H9 (cell line): Measurements from ENCODE around the gene GAPDH. TPM values are rescaled to one million over a fixed set of nuclear protein-coding genes. Genes with fewer than 3 reads are reported as not detected.

Experiments used
- DNase-seq: peaks from one replicate; pipeline ENCODE4 v3.0.0-alpha.2; 2017
- H2AFZ ChIP-seq: one replicate; pipeline ENCODE4 v1.6.1; 2013; ENCODE audit warnings: mild to moderate bottlenecking, low read length, control low read depth, moderate library complexity
- H2AK5ac ChIP-seq: 2 replicates; pipeline ENCODE4 v1.6.1; 2013; ENCODE audit warnings: low read length, control low read depth, mixed read lengths; ENCODE audit not compliant: insufficient read length
- H2BK120ac ChIP-seq: one replicate; pipeline ENCODE4 v1.6.1; 2013; ENCODE audit warnings: low read depth, mild to moderate bottlenecking, low read length, control low read depth, inconsistent platforms; ENCODE audit not compliant: poor library complexity, severe bottlenecking
- H2BK12ac ChIP-seq: 2 replicates; pipeline ENCODE4 v1.6.1; 2013; ENCODE audit warnings: low read length, control low read depth, mixed read lengths, low read depth; ENCODE audit not compliant: insufficient read length
- H2BK15ac ChIP-seq: 2 replicates; pipeline ENCODE4 v1.6.1; 2013; ENCODE audit warnings: low read depth, low read length, control low read depth
- H2BK20ac ChIP-seq: one replicate; pipeline ENCODE4 v1.6.1; 2013; ENCODE audit warnings: low read depth, mild to moderate bottlenecking, low read length, control low read depth, inconsistent platforms; ENCODE audit not compliant: poor library complexity, severe bottlenecking
- H2BK5ac ChIP-seq: 2 replicates; pipeline ENCODE4 v1.6.1; 2013; ENCODE audit warnings: low read length, control low read depth, mixed read lengths; ENCODE audit not compliant: insufficient read length
- H3K14ac ChIP-seq: 2 replicates; pipeline ENCODE4 v1.6.1; 2013; ENCODE audit warnings: low read length, control low read depth; ENCODE audit not compliant: insufficient read depth
- H3K18ac ChIP-seq: 2 replicates; pipeline ENCODE4 v1.6.1; 2013; ENCODE audit warnings: low read depth, mild to moderate bottlenecking, mixed read lengths, low read length, control low read depth; ENCODE audit not compliant: insufficient read length
- H3K23ac ChIP-seq: 2 replicates; pipeline ENCODE4 v1.6.1; 2013; ENCODE audit warnings: low read length, control low read depth, mixed read lengths, low read depth; ENCODE audit not compliant: insufficient read length
- H3K23me2 ChIP-seq: 2 replicates; pipeline ENCODE4 v1.6.1; 2013; ENCODE audit warnings: low read depth, mild to moderate bottlenecking, mixed read lengths, low read length, control low read depth; ENCODE audit not compliant: insufficient read length, poor library complexity, severe bottlenecking
- H3K27ac ChIP-seq: 2 replicates; pipeline ENCODE4 v1.5.1; 2013; ENCODE audit warnings: low read length, control low read depth, mixed read lengths, low read depth; ENCODE audit not compliant: insufficient read length
- H3K27me3 ChIP-seq: 2 replicates; pipeline ENCODE4 v1.6.1; 2013; ENCODE audit warnings: low read length, control low read depth, inconsistent platforms; ENCODE audit not compliant: insufficient read depth
- H3K4ac ChIP-seq: 2 replicates; pipeline ENCODE4 v1.6.1; 2013; ENCODE audit warnings: low read depth, mild to moderate bottlenecking, control low read depth, inconsistent platforms, low read length, moderate library complexity
- H3K4me1 ChIP-seq: 2 replicates; pipeline ENCODE4 v1.6.1; 2013; ENCODE audit warnings: low read length, control low read depth, inconsistent platforms; ENCODE audit not compliant: insufficient read depth
- H3K4me2 ChIP-seq: 2 replicates; pipeline ENCODE4 v1.6.1; 2013; ENCODE audit warnings: low read length, control low read depth, mixed read lengths; ENCODE audit not compliant: insufficient read length, insufficient read depth
- H3K56ac ChIP-seq: 2 replicates; pipeline ENCODE4 v1.6.1; 2013; ENCODE audit warnings: low read depth, mild to moderate bottlenecking, mixed read lengths, low read length, control low read depth; ENCODE audit not compliant: insufficient read length
- H3K79me1 ChIP-seq: 2 replicates; pipeline ENCODE4 v1.6.1; 2013; ENCODE audit warnings: low read depth, mild to moderate bottlenecking, moderate library complexity, low read length, control low read depth, inconsistent platforms; ENCODE audit not compliant: insufficient read depth, poor library complexity, severe bottlenecking
- H3K79me2 ChIP-seq: 2 replicates; pipeline ENCODE4 v1.6.1; 2013; ENCODE audit warnings: low read length, control low read depth, inconsistent platforms; ENCODE audit not compliant: insufficient read depth
- H3K9ac ChIP-seq: 2 replicates; pipeline ENCODE4 v1.6.1; 2013; ENCODE audit warnings: low read length, control low read depth, mixed read lengths; ENCODE audit not compliant: insufficient read length; ENCODE audit errors: extremely low read depth
- H3K9me3 ChIP-seq: one replicate; pipeline ENCODE4 v1.6.1; 2013; ENCODE audit warnings: low read depth, low read length, inconsistent platforms; ENCODE audit not compliant: control insufficient read depth
- H3T11ph ChIP-seq: one replicate; pipeline ENCODE4 v1.6.1; 2013; ENCODE audit warnings: mild to moderate bottlenecking, low read length, control low read depth, inconsistent platforms
- H4K20me1 ChIP-seq: one replicate; pipeline ENCODE4 v1.6.1; 2013; ENCODE audit not compliant: control insufficient read depth, insufficient read length, insufficient read depth
- H4K5ac ChIP-seq: 2 replicates; pipeline ENCODE4 v1.6.1; 2013; ENCODE audit warnings: low read depth, mild to moderate bottlenecking, mixed read lengths, low read length, control low read depth; ENCODE audit not compliant: insufficient read length
- H4K8ac ChIP-seq: replicated peaks from 2 replicates; pipeline ENCODE4 v1.6.1; 2013; ENCODE audit warnings: low read length, control low read depth, mixed read lengths, low read depth; ENCODE audit not compliant: insufficient read length
- H4K91ac ChIP-seq: 2 replicates; pipeline ENCODE4 v1.6.1; 2013; ENCODE audit warnings: low read depth, mild to moderate bottlenecking, moderate library complexity, mixed read lengths, low read length, control low read depth; ENCODE audit not compliant: insufficient read length
- H3K27ac Mint-ChIP-seq, 3 experiments: 2 replicates in 2 of 3; 3 replicates in 1 of 3; pipeline ENCODE4 v1.8.0; 2020 to 2021; ENCODE audit warnings: mixed read lengths in 3 of 3, mild to moderate bottlenecking in 1 of 3, moderate library complexity in 1 of 3
- H3K27me3 Mint-ChIP-seq: 2 replicates; pipeline ENCODE4 v1.8.0; 2021; ENCODE audit warnings: low read depth, mild to moderate bottlenecking, moderate library complexity, mixed read lengths
- H3K36me3 Mint-ChIP-seq, 3 experiments: 2 replicates in 2 of 3; 3 replicates in 1 of 3; pipeline ENCODE4 v1.8.0; 2020 to 2021; ENCODE audit warnings: low read depth in 3 of 3, mixed read lengths in 3 of 3; ENCODE audit not compliant: insufficient read depth in 1 of 3
- H3K4me1 Mint-ChIP-seq, 2 experiments: 2 replicates each; pipeline ENCODE4 v1.8.0; 2020; ENCODE audit warnings: mixed read lengths in 2 of 2
- H3K4me3 Mint-ChIP-seq, 2 experiments: 2 replicates in 1 of 2; 3 replicates in 1 of 2; pipeline ENCODE4 v1.8.0; 2020 to 2021; ENCODE audit warnings: mild to moderate bottlenecking in 2 of 2, mixed read lengths in 2 of 2, moderate library complexity in 1 of 2
- H3K9me3 Mint-ChIP-seq, 2 experiments: 2 replicates in 1 of 2; 3 replicates in 1 of 2; pipeline ENCODE4 v1.8.0; 2020; ENCODE audit warnings: mild to moderate bottlenecking in 2 of 2, mixed read lengths in 2 of 2, moderate library complexity in 1 of 2
- WGBS: extraction: QIAGEN DNeasy Blood & Tissue Kit; methylation state at CpG from one replicate; pipeline ENCODE4 v1.1.7; 2013; ENCODE audit warnings: missing lambda C conversion rate, low lambda C conversion rate, mixed read lengths; ENCODE audit not compliant: insufficient read length; ENCODE audit errors: extremely low coverage; 5-methylcytosine and 5-hydroxymethylcytosine counted together
- long read RNA-seq: library from polyadenylated mRNA; unstranded; transcript quantifications from one replicate; pipeline ENCODE4 v2.0.0, GENCODE V29; 2020
- total RNA-seq: library from RNA; stranded (reverse); gene quantifications from 2 replicates; pipeline ENCODE4 v1.2.1, GENCODE V29; 2021
- TF ChIP-seq, protein P1 (sequence below): fragments of 200-600 bp; sonication (generic); conservative IDR thresholded peaks from 3 replicates; pipeline ENCODE4 v1.8.0; 2021; ENCODE audit warnings: antibody characterized with exemption, mild to moderate bottlenecking

The GAPDH gene
- 4,581 and 4,651 TPM in 2 replicates for total RNA-seq
- long read RNA-seq, transcript GAPDH-204 (8 exons, 1,256 nt) = minor isoform, 253 of 26,566 reads
- long read RNA-seq, transcript GAPDH-205 (9 exons, 1,348 nt) = minor isoform, 101 of 26,566 reads
- long read RNA-seq, transcript GAPDH-201 (9 exons, 1,875 nt) = major isoform, 25,378 of 26,566 reads
- long read RNA-seq, transcript GAPDH-203 (8 exons, 1,292 nt) = minor isoform, 16 of 26,566 reads
- long read RNA-seq, partial matches to known transcripts = 475 of 26,566 reads
- long read RNA-seq, other reads (novel, unspliced or antisense) = 330 of 26,566 reads

DNA sequence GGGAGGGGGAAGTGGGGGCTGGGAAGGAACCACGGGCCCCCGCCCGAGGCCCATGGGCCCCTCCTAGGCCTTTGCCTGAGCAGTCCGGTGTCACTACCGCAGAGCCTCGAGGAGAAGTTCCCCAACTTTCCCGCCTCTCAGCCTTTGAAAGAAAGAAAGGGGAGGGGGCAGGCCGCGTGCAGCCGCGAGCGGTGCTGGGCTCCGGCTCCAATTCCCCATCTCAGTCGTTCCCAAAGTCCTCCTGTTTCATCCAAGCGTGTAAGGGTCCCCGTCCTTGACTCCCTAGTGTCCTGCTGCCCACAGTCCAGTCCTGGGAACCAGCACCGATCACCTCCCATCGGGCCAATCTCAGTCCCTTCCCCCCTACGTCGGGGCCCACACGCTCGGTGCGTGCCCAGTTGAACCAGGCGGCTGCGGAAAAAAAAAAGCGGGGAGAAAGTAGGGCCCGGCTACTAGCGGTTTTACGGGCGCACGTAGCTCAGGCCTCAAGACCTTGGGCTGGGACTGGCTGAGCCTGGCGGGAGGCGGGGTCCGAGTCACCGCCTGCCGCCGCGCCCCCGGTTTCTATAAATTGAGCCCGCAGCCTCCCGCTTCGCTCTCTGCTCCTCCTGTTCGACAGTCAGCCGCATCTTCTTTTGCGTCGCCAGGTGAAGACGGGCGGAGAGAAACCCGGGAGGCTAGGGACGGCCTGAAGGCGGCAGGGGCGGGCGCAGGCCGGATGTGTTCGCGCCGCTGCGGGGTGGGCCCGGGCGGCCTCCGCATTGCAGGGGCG, at the start of gene GAPDH:
GAPDH (plus strand) TSS at position 595 of the 772 bp plus-strand sequence. CDS start 316 bp downstream, outside the sequence.
- Mint-ChIP-seq H3K4me1 (peaks cover 32 to 39% of the 10 kb centered on the region in 2 experiments), H3K27ac (peak within 1 kb of the TSS; percentile 99 to 100 (median 100)), H3K36me3 (peaks cover 57 to 76% (median 68%) of the 10 kb centered on the region in 3 experiments), H3K4me3 (peak within 1 kb of the TSS; percentile 92 to 97), H3K9me3 (no peaks in the 10 kb centered on the region; a peak in 1 of 5 replicates), H3K27me3 (peaks cover 5% of the 10 kb centered on the region; the same call in 1 of the 2 replicates)
- no peak within 1 kb of the TSS for H2AFZ ChIP-seq
- no peaks in the 10 kb centered on the region for H3K27me3 ChIP-seq
- no peak within 1 kb of the TSS for H3K56ac ChIP-seq
- peak within 1 kb of the TSS; percentile 45 for H4K5ac ChIP-seq
- H2BK120ac ChIP-seq = no peak within 1 kb of the TSS
- H3K4ac ChIP-seq = no peak within 1 kb of the TSS; the same call in 1 of the 2 replicates
- no peak within 1 kb of the TSS for H3K23ac ChIP-seq
- no peak within 1 kb of the TSS for H4K91ac ChIP-seq
- H2BK15ac ChIP-seq = no peak within 1 kb of the TSS
- H2AK5ac ChIP-seq = no peak within 1 kb of the TSS
- no peak within 1 kb of the TSS for H2BK12ac ChIP-seq
- H3K18ac ChIP-seq = peak within 1 kb of the TSS; percentile 100
- no CpG with 5 or more reads among the region's 62 CpGs for WGBS
- peak within 1 kb of the TSS; percentile 100 for H3K14ac ChIP-seq
- no peak within 1 kb of the TSS for H2BK20ac ChIP-seq
- H3K4me1 ChIP-seq = no peaks in the 10 kb centered on the region; the same call in 1 of the 2 replicates
- H3K9me3 ChIP-seq = no peaks in the 10 kb centered on the region
- H3K27ac ChIP-seq = peak within 1 kb of the TSS; percentile 75
- TF ChIP-seq, protein P1, sequence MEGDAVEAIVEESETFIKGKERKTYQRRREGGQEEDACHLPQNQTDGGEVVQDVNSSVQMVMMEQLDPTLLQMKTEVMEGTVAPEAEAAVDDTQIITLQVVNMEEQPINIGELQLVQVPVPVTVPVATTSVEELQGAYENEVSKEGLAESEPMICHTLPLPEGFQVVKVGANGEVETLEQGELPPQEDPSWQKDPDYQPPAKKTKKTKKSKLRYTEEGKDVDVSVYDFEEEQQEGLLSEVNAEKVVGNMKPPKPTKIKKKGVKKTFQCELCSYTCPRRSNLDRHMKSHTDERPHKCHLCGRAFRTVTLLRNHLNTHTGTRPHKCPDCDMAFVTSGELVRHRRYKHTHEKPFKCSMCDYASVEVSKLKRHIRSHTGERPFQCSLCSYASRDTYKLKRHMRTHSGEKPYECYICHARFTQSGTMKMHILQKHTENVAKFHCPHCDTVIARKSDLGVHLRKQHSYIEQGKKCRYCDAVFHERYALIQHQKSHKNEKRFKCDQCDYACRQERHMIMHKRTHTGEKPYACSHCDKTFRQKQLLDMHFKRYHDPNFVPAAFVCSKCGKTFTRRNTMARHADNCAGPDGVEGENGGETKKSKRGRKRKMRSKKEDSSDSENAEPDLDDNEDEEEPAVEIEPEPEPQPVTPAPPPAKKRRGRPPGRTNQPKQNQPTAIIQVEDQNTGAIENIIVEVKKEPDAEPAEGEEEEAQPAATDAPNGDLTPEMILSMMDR = no peak
- no peaks in the 10 kb centered on the region for H4K20me1 ChIP-seq
- peak within 1 kb of the TSS; percentile 17 for H4K8ac ChIP-seq
- DNase-seq = peak; percentile 97
- H3K79me2 ChIP-seq = peaks cover 9% of the 10 kb centered on the region; the same call in 1 of the 2 replicates
- H3K79me1 ChIP-seq = no peaks in the 10 kb centered on the region
- H3K9ac ChIP-seq = peak within 1 kb of the TSS; percentile 97
- H2BK5ac ChIP-seq = peak within 1 kb of the TSS; percentile 62
- peaks cover 18% of the 10 kb centered on the region for H3K23me2 ChIP-seq
- peak within 1 kb of the TSS; percentile 30 for H3T11ph ChIP-seq
- peak within 1 kb of the TSS; percentile 73 for H3K4me2 ChIP-seq
